ENCODE results near the gene AFF3. TPM values are rescaled to one million over a fixed set of nuclear protein-coding genes. Genes with fewer than 3 reads are reported as not detected.

The AFF3 gene
- total and polyA plus RNA-seq, 2 of the 8 experiments (the other 6 are each of a cell fraction or from before 2014, with no cell fraction given) = 0.27 to 3.0 TPM

- TF ChIP-seq CHD7 (IDR thresholded peaks at IDR 0.05; ENCODE audit: insufficient replicate concordance, low read length) (no peak), POU5F1 (IDR thresholded peaks at IDR 0.05; ENCODE audit: low read depth, low read length) (no peak), BRCA1 (IDR thresholded peaks at IDR 0.05; ENCODE audit: low read depth, low read length) (no peak), CREB1 (IDR thresholded peaks at IDR 0.05) (no peak), CTBP2 (IDR thresholded peaks at IDR 0.05; ENCODE audit: borderline replicate concordance, insufficient read depth, insufficient read length, low read length) (no peak), TBP (IDR thresholded peaks at IDR 0.05; ENCODE audit: low read depth, low read length) (no peak), BCL11A (IDR thresholded peaks at IDR 0.05; ENCODE audit: low read depth in 2 of 2, low read length in 2 of 2) (no peak), SUZ12 (IDR thresholded peaks at IDR 0.05; ENCODE audit: low read length) (no peak), SIX5 (IDR thresholded peaks at IDR 0.05; ENCODE audit: low read depth, low read length) (no peak), MAFK (IDR thresholded peaks at IDR 0.05; ENCODE audit: low read depth, low read length) (no peak)
- TF ChIP-seq, protein P1, sequence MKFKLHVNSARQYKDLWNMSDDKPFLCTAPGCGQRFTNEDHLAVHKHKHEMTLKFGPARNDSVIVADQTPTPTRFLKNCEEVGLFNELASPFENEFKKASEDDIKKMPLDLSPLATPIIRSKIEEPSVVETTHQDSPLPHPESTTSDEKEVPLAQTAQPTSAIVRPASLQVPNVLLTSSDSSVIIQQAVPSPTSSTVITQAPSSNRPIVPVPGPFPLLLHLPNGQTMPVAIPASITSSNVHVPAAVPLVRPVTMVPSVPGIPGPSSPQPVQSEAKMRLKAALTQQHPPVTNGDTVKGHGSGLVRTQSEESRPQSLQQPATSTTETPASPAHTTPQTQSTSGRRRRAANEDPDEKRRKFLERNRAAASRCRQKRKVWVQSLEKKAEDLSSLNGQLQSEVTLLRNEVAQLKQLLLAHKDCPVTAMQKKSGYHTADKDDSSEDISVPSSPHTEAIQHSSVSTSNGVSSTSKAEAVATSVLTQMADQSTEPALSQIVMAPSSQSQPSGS (IDR thresholded peaks at IDR 0.05; ENCODE audit: low read length) = no peak
These were observed 91.7 kb downstream of the AFF3 start (continued) for GRCh38 chr2:100050685-100051084.
